GM12874 (cell line): ENCODE data around the gene GNAQ.

Experiments
- CTCF ChIP-seq: IDR thresholded peaks from 2 replicates; pipeline ENCODE4 v1.5.1; 2011; ENCODE audit warnings: low read depth, mild to moderate bottlenecking, control low read depth, low read length, moderate library complexity; ENCODE audit not compliant: insufficient read depth

The GNAQ gene

DNA sequence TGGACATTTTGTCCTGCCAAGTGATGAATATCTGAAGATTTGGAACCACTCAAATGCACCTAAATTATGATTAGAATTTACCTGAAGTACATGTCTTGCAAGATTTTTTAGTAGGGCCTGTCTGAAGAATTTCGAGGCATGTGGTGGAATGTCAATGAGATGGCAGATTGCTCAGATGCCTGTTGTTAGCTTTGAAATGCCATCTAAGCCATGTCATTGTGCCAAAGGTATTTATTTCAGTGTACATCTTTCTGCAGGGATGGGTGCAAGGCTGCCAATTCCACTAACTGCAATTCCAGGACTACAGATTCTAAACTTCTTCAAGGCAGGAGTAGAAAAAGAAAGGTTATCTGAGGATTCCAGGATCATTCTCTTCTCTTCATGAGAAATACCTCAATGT is 9.1 kb upstream of the GNAQ start:
- no peak for TF ChIP-seq CTCF

DNA sequence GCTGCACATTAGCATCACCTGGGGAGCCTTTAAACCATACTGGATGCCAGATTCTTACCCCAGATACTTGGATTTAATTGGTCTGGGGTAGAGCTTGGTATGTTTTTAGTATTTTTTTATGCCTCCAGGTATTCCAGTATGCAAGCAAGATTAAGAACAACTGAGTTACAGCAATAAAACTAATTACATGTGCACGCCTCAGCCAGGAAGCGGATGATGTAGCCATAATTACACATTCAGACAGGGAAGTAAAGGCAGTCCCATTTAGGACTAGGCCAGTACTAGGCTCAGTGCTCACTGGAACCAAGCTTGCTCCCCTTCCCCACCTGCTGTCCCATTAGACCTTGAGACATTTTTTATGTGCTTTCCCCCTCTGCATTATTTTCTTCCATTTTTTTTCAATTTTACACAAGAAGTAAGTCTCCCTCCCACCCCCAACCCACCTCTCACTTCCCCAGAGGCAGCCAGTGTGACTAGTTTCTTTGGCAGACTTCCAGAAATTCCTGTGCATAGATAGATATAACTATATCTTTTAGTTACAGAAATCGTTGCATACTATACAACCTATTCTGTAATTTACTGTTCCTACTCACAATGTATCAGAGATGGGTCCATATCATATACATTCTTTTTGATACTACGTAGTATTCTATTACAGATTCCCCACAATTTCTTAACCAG is 7.1 kb upstream of the GNAQ start:
- TF ChIP-seq CTCF = no peak

DNA sequence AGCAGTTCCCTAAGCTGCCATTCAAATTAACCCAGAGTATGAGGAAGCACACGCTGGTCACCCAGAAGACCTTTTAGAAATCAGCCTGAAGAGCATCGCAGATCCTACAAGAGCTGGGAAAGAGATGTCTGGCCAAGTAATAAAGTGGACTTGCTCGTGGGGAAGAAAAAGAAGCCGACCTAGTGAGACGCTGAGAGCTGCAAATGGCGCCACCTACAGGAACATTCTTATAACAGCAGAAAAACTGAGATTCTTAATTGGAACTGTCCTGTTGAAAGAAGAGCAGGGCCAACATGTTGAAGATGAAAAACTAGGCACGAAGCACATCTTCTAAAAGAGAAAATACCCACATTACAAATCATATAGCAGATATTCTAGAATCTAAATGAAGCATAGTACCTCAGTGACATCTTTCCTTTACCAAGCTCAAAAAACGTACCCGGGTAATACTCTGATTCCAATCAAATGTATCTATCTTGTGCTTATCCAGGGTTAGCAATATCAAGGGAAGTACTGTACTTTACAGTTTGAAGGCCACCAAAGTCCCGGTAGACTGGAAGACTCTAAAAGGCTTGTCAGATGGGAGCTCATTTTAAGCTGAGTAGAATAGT is 3.9 kb upstream of the GNAQ start:
- peak; percentile 74 for TF ChIP-seq CTCF

DNA sequence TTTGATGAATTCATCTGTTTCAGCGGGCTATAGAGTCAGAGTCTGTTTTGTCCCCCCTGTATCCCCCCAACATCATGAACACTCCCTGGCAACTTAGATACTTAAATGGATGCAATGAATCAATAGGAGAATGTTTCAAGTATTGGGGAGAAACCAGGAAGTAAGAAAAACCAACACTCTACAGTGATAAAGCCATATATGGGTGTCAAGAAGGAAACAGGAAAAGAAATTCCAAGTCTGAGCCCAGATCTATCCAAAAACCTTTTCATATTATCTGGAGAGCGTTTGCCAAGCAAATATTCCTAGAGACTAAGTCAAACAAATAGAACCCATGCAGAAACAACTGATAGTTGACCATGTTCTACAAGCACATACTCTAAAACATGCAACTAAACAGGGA is 2.3 kb upstream of the GNAQ start:
- no peak for TF ChIP-seq CTCF

DNA sequence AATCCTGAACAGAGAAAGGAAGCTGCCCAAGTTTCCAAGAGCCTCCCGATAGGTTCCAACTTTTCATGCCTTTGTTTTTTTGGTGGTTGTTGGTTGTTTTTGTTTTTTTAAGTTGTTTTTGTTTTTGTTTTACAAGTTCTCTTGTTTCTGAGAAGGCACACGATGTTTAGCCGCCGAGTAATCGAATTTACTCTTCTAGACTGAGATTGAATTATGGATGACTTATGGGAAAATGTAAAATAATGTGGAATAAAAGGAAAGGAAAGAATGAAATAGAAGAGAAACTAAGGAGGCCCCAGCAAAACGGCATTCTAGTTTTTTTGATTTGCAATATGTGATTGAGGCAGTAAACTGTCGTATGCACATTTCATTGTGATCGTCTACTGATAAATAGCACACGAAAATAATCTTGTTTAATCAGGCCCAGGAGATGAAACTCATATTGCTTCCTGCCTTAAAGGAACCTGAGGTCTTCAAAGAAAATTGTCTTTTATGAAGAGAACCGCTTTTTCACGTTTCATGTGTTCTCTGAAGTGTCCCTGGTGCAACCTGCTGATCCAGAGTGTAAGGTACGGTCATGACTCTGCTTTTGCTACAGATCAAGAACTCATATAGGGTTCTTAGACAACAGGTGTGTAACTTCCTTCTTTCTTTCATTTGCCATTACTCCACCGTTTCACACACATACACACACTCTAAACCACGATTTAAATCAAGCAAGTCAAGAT is 1.3 kb upstream of the GNAQ start:
- no peak for TF ChIP-seq CTCF

- no peak for TF ChIP-seq CTCF
Measured at GRCh38 chr9:78031893-78032729, 500 bp upstream of the GNAQ start.
